H1 (cell line): ENCODE results near the gene TEDC1.

Experiments
- CBX5 ChIP-seq: fragments of 300-800, 300-1000 bp; sonication (generic); IDR thresholded peaks from 2 replicates; pipeline ENCODE4 v1.7.1; 2016; ENCODE audit warnings: antibody characterized with exemption, low read length, low read depth
- EP300 ChIP-seq, 2 experiments: IDR thresholded peaks; 1 replicate in 1 of 2; 2 replicates in 1 of 2; pipeline ENCODE4 v1.6.1; 2011 to 2012; ENCODE audit warnings: low read depth in 2 of 2, low read length in 2 of 2, mild to moderate bottlenecking in 2 of 2, borderline replicate concordance in 1 of 2, inconsistent platforms in 1 of 2, moderate library complexity in 1 of 2
- TF ChIP-seq, protein P1 (sequence below): IDR thresholded peaks from 2 replicates; pipeline ENCODE4 v1.6.1; 2011; ENCODE audit warnings: low read depth, mild to moderate bottlenecking, low read length; ENCODE audit not compliant: insufficient read depth

- TF ChIP-seq EP300 (IDR thresholded peaks at IDR 0.05; ENCODE audit: borderline replicate concordance in 1 of 2, low read depth in 2 of 2, low read length in 2 of 2) (no peak), CBX5 (no peak)
- TF ChIP-seq, protein P1, sequence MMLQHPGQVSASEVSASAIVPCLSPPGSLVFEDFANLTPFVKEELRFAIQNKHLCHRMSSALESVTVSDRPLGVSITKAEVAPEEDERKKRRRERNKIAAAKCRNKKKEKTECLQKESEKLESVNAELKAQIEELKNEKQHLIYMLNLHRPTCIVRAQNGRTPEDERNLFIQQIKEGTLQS = no peak
These were observed 40.9 kb upstream of the TEDC1 start for GRCh38 chr14:105450123-105450505.
